ENCODE results near the gene TP53I11.

TP53I11 gene

DNA sequence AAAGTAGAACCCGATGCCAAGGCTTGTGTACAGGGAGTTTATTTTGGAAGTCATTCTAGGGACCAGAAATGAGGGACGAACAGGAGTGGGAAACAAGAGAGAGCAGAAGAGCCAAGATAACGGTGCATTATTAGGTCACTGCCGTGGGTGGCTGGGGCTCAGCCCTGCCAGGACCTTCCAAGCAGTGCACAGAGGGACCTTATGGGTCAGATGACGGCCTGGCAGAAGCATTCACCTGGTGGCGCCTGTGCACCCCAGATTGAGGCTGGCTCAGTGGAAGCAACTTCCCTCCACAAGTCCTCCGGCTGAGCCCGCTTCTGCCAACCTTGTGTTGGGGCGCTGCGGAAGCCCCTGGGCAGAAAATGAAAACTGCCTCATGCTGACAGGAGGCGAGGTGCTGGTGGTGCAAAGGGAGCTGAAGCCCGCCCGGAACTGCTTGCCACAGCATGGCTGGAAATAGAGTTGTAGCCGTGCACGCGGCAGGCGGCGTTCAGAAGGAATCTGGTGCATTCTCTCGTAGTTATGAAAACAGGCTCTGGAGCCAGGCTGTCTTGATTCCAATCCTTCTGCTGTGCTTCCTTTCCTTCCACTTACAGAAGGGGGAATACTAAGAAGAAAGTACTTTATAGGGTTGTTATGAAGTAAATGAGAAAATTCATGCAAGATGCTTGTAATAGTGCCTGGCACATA is 22.2 kb upstream of the TP53I11 start:
- TF ChIP-seq, protein P1, sequence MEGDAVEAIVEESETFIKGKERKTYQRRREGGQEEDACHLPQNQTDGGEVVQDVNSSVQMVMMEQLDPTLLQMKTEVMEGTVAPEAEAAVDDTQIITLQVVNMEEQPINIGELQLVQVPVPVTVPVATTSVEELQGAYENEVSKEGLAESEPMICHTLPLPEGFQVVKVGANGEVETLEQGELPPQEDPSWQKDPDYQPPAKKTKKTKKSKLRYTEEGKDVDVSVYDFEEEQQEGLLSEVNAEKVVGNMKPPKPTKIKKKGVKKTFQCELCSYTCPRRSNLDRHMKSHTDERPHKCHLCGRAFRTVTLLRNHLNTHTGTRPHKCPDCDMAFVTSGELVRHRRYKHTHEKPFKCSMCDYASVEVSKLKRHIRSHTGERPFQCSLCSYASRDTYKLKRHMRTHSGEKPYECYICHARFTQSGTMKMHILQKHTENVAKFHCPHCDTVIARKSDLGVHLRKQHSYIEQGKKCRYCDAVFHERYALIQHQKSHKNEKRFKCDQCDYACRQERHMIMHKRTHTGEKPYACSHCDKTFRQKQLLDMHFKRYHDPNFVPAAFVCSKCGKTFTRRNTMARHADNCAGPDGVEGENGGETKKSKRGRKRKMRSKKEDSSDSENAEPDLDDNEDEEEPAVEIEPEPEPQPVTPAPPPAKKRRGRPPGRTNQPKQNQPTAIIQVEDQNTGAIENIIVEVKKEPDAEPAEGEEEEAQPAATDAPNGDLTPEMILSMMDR (conservative IDR thresholded peaks at IDR 0.05) = no peak
- TF ChIP-seq ZFX (IDR thresholded peaks at IDR 0.05) = no peak
- no peak overlapping the region for H3K27ac ChIP-seq

GRCh38 chr11:44971185-44971584 is 20.5 kb upstream of the TP53I11 start:
- no peak overlapping the region for H3K27ac ChIP-seq
- TF ChIP-seq ZFX (IDR thresholded peaks at IDR 0.05) = no peak
- TF ChIP-seq, protein P1 (conservative IDR thresholded peaks at IDR 0.05) = no peak

DNA sequence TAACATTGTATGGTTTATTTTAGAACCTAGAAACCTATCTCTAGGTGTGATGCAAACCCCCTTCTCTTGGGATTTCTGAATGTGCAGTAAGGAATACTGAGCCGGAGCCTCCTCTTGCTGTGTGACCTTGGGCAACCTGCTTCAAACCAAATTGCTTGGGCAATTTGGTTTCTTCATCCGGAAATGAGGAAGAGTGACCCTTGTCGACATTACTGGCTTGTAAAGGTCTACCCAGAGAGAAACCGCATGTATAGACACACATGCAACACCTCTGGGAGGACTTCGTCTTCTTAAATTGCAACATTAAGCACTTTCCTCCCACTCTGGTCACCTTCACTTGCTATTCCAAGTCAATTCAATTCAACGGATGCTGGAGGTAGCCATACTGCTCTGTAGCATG is 19.6 kb upstream of the TP53I11 start:
- TF ChIP-seq, protein P1 (conservative IDR thresholded peaks at IDR 0.05) = no peak
- no peak for TF ChIP-seq ZFX (IDR thresholded peaks at IDR 0.05)
- no peak overlapping the region for H3K27ac ChIP-seq

DNA sequence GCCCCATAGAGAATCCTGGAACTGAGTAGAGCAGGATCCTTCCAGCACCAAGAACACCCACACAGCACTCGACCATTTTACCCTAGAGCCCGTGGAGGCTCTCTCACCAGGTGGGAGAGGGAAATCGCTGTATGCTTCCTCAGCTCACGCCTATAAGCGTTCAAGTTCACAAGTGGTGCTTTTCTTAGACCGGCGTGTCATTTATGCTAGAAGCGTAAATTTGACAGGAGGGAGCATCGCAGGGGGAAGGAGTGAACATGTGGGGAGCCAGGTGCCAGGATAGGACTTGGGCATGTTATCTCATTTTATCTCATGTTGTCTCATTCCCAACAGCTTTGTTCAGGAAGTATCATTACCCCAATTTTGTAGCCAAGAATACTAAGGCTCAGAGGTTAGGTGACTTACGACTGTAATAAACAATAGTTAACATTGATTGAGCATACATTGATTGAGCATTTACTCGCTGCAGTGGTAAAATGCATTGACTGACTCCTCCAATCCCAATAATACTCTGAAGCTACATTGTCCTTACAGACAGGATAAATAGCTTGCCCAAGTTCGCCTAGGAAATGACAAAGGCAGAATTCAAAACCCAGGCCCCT is 19.1 kb upstream of the TP53I11 start:
- TF ChIP-seq, protein P1 (conservative IDR thresholded peaks at IDR 0.05) = no peak
- TF ChIP-seq ZFX (IDR thresholded peaks at IDR 0.05) = no peak
- no peak overlapping the region for H3K27ac ChIP-seq

DNA sequence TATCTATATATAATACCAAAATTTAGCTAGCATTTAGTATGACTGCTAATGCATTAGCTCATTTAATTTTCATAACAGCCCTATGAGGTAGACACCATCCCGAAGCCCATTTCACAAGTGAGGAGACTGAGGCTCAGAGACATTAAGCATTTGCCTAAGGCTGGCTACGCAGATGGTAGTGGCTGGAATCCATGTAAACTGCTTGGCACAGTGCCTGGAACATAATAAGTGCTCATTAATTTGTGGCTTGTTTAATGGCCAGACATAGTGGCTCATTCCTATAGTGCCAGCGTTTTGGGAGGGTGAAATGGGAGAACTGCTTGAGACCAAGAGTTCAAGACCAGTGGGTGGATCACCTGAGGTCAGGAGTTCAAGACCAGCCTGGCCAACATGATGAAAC is 17.8 kb upstream of the TP53I11 start:
- no peak overlapping the region for H3K27ac ChIP-seq
- TF ChIP-seq, protein P1 (conservative IDR thresholded peaks at IDR 0.05) = no peak
- no peak for TF ChIP-seq ZFX (IDR thresholded peaks at IDR 0.05)

GRCh38 chr11:44967930-44968496 is 17.3 kb upstream of the TP53I11 start:
- no peak overlapping the region for H3K27ac ChIP-seq
- no peak for TF ChIP-seq ZFX (IDR thresholded peaks at IDR 0.05)

GRCh38 chr11:44966694-44967093 is 16.0 kb upstream of the TP53I11 start:
- TF ChIP-seq, protein P1 (conservative IDR thresholded peaks at IDR 0.05) = no peak
- TF ChIP-seq ZFX (IDR thresholded peaks at IDR 0.05) = no peak
- H3K27ac ChIP-seq = no peak overlapping the region

Measured in C4-2B (cell line).